ENCODE data around the gene CBLN4. TPM values are rescaled to one million over a fixed set of nuclear protein-coding genes. Genes with fewer than 3 reads are reported as not detected.

Gene CBLN4
- total RNA-seq, 1 donor from 2014 or later = not detected

- Mint-ChIP-seq H3K27ac (ENCODE audit: unreplicated experiment) (no peak overlapping the region), H3K36me3 (ENCODE audit: unreplicated experiment) (no peaks in the 10 kb centered on the region), H3K27me3 (ENCODE audit: unreplicated experiment) (peaks cover 2% of the 10 kb centered on the region), H3K4me3 (ENCODE audit: unreplicated experiment) (no peak overlapping the region), H3K9me3 (ENCODE audit: unreplicated experiment) (peaks cover 8% of the 10 kb centered on the region), H3K4me1 (ENCODE audit: low read depth, unreplicated experiment) (no peaks in the 10 kb centered on the region)
- TF ChIP-seq, protein P1, sequence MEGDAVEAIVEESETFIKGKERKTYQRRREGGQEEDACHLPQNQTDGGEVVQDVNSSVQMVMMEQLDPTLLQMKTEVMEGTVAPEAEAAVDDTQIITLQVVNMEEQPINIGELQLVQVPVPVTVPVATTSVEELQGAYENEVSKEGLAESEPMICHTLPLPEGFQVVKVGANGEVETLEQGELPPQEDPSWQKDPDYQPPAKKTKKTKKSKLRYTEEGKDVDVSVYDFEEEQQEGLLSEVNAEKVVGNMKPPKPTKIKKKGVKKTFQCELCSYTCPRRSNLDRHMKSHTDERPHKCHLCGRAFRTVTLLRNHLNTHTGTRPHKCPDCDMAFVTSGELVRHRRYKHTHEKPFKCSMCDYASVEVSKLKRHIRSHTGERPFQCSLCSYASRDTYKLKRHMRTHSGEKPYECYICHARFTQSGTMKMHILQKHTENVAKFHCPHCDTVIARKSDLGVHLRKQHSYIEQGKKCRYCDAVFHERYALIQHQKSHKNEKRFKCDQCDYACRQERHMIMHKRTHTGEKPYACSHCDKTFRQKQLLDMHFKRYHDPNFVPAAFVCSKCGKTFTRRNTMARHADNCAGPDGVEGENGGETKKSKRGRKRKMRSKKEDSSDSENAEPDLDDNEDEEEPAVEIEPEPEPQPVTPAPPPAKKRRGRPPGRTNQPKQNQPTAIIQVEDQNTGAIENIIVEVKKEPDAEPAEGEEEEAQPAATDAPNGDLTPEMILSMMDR (IDR thresholded peaks at IDR 0.05; ENCODE audit: partially characterized antibody, unreplicated experiment) = no peak
- no peak for DNase-seq
Measured at GRCh38 chr20:55953201-55953600, 52.1 kb downstream of the CBLN4 start.

- Mint-ChIP-seq H3K27ac (ENCODE audit: unreplicated experiment) (no peak overlapping the region), H3K9me3 (ENCODE audit: unreplicated experiment) (peaks cover 8% of the 10 kb centered on the region)
- DNase-seq = no peak
Measured at GRCh38 chr20:55947701-55948100, 57.6 kb downstream of the CBLN4 start.

More at GRCh38 chr20:55947701-55948100, 57.6 kb downstream of the CBLN4 start:
- Mint-ChIP-seq H3K4me3 (ENCODE audit: unreplicated experiment) (no peak overlapping the region), H3K27me3 (ENCODE audit: unreplicated experiment) (peaks cover 2% of the 10 kb centered on the region), H3K36me3 (ENCODE audit: unreplicated experiment) (no peaks in the 10 kb centered on the region), H3K4me1 (ENCODE audit: low read depth, unreplicated experiment) (no peaks in the 10 kb centered on the region)
- TF ChIP-seq, protein P1 (IDR thresholded peaks at IDR 0.05; ENCODE audit: partially characterized antibody, unreplicated experiment) = no peak

Other genes with a start within 250 kb of the CBLN4 start
- not detected for gene MC3R, start 243.2 kb upstream of the CBLN4 start, total RNA-seq (ENCODE audit: unreplicated experiment)